Stimulated activated CD4-positive, alpha-beta T cell treated with anti-CD3 and anti-CD28 coated beads, Interleukin-1b, Interleukin-23, amount 100 ng/mL, for 4 hours (primary cell): ENCODE results near the gene GLIS1.

Experiments used
- DNase-seq, 2 donors: peaks; one replicate each; pipeline ENCODE4 v3.0.0-alpha.2; 2020; ENCODE audit warnings: low read depth in 2 of 2

Gene GLIS1

DNA sequence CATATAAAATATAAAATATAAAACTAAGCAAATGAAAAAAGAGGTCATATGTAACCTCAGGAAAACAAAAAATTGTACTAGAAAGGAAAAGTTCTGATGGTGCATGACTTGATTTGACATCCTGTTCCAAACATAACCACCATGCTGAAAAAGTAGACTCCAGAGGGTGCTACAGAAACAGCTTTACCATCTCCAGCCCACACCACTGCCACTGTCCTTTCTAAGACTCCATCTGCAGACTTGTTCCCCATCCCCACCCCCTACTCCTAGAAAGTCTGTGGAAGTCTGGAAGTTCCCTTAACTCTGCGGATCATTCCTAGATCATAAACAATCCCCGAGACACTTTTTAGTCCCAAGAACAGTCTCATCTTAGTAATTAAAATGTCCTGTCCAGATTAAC, 20.5 kb downstream of the GLIS1 start:
- DNase-seq = no peak

DNA sequence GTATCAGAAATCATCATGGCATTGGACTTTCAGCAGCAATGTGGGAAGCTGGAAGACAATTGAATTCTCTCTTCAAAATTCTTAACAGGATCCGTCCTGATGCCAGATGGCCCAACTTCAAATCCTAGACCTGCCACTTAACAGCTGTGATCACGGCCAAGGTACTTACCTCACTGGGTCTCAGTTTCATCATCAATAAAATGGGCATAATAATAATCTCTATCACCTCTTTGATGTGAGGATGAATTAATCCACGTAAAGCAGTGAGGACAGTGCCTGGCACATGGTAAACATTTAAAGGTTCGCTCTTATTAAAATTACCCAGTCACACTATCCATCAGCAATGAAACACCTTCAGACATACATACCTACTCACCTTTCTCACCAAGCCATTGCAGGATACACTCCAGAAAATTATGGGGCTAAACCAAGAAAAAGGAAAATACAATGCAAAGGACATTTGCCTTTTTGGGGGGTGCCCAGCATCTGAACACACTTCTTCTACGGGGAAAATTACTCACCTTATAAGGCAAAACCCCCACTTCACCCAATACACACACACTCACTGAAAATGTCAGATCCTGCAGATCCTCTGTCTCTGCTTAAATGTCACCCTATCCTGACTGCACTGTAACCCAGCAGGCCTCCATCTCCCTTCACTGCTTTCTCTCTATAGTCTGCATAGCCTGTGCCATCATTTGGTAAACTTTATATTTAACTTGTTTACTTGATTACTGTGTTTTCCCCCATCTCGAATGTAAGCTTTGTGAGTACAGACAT, 21.7 kb downstream of the GLIS1 start:
- DNase-seq = no peak

DNA sequence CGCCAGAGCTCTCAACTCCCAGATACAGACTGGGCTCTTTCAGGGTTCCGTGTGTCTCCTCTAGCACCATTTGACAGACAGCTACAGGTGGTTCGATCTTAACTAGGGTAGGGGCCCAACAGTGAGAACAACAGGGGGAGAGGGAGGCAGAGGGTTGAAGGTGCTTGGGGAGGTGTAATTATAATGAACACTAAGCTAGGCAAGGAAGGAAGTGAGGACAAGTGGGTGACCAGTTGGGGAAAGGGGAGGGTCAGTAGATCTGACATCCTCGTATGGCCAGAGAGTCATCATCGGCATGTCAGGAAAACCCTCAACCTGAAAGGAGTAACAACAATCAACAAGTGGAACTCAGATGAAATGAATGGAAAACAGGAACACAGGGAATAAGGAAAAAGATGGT, 22.8 kb downstream of the GLIS1 start:
- no peak for DNase-seq

DNA sequence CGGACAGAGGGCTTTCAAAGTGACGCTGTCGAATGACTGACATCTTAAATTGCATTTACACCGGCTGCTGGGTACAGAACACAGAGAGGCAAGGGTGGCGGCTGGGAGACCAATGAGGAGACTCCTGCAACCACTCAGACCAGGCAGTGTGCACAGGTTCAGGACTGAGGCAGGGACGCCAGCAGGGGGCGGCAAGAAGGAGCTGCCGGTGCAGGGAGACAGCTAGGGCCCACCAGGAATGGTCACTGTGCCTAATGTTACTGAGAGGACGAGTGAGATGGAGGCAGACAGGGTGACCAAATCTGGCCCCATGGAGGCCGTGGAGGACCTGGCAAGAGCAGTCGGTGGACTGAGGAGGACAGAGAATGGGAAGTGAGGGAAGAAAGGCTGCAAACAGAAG, 23.5 kb downstream of the GLIS1 start:
- DNase-seq = no peak

DNA sequence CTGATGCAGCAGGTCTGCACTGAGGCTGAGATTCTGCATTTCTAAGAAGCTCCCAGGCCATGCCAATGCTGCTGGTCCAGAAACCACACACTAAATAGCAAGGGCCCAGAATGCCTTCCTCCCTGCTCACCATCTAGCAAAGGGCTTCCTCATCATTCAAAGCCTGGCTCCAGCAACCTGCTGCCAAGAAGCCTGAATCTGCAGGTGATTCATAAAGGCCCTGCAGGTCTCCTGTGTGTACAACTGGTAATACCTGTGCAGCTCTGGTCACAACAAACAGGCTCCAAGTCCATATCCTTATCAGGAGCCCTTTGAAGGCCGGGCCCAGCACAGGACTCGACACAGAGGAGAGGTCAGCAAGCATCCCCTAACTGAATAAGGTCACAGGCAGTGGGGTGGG, 26.7 kb downstream of the GLIS1 start:
- DNase-seq = no peak

DNA sequence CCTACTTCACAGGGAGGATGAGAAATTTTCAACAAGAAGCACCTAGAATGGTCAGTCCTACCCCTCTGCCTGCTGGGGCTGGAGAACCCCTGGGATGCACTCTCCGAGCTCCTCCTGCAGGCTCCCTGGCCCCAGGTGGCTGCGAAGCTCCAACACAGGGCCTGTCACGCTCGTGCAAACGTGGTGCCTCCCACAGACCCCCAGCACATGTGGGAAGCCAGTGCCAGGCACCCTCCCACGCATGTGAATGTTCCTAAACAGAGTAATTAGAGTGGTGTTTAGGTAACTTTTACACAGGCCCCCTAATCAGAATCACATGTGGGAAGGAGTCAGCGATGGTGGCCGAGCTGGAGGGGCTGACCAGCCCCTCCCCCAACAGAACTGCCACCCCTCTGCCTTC, 28.4 kb downstream of the GLIS1 start:
- no peak for DNase-seq

DNA sequence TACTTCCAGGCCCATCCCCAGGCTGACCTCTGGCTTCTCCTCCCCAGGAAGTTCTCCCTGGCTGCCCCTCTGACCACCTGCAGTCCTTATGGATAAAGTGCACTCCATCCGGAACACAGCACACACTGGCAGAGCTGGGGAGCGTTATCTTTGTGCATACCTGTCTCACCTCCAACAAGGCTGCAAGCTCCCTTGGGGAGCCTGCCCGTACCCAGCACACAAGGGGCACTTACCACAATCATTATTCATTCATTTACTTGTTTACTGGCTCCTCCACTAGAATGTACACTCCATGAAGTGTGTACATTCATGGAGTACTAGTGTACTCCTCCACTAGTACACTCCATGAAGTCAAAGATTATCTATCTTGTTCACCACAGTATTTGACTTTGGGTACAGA, 30.3 kb downstream of the GLIS1 start:
- DNase-seq = no peak

DNA sequence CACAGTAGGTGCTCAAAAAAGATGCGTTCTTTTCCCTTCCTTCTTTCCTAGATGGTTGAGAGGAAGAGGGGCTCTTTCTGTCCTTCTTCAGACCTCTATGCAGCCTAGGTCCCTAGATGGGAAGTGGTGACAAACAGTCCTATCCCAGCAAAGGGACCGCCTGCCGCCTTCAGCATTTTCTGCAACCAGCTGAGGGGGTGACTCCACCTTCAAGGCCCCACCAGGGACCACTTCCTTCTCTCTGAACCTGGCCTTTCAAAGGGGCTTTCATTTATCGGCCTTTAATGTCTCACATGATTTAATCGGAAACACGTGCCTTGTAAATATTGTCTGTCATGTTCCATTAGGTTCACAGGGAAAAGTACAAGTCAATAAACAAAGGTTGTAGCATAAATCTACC, 32.6 kb downstream of the GLIS1 start:
- DNase-seq = no peak

DNA sequence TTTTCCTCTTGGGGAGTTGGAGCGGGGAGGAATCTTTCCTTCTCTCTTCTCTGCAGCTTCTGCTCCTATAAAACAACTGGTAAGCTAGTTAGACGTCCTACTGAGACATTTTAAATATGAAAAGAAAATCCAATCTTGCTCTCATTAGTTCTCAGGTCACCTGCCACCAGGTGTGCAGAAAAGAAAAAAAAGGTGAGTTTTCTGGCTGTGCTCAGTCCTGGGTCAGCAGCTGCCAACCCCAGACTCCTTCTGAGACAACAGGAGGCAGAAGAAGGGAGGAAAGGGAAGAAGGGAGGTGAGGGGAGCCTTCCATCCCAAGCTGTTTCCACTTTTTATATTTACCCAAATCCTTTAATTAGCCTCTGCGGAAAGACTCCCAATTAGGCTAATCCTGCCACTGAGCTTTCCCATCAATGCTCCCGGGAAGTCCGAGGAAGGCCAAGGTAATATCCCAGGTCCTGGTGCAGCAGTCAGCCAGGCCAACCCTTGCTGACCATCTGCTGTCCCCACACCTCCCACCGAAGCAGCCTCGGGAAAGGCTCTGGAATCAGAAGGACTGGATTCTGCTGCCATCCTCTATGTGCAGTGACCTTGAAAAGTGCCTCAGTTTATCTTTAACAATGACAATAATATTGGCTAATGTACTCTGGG, 33.4 kb downstream of the GLIS1 start:
- no peak for DNase-seq

DNA sequence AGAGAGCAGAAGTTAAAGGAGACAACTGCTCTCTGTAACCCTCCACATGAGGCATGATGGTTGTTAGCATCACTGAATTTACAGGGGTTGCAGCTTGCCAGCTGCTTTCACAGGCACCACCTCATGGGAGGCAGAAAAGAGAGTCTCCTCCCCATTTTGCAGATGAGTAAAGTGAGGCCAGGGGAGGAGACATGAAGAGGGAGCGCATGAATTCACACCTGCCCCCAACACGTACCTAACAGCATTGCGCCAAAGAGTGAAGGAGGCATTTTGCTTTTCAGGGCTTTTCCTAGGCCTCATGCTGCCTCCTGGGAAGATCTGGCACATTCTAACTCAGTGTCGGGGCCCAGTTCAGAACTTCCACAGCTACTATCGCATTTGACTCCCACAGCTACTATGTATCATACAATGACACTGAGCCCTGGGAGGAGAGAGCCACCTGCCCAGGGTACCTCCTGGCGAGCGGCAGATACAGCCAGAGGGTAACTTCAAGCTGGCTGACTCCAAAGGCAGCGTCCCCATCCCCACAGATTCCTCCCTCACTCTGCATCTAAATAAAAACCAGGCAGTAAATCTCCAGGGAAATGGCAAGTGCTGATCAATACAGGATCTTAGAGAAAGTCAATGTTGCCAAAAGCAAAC, 34.0 kb downstream of the GLIS1 start:
- no peak for DNase-seq

DNA sequence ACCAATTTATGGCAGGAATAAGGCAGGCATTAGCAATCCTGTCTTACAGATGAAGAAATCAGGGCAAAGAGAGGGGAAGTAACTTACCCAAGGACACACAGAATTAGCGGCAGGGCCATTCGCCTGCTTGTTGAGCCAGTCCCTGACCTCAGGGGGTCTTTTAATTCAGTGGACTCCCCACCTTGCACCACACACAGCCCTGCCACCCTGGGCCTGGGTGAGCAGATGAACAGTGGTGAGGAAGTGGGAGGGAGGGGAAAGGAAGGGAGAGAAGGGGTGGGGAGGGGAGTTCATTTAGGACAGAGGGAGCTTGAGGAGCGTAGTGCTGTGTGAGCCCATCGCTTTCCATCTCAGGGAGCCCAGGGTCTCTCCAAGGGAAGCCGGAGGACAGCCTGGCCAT, 34.7 kb downstream of the GLIS1 start:
- DNase-seq = no peak

DNA sequence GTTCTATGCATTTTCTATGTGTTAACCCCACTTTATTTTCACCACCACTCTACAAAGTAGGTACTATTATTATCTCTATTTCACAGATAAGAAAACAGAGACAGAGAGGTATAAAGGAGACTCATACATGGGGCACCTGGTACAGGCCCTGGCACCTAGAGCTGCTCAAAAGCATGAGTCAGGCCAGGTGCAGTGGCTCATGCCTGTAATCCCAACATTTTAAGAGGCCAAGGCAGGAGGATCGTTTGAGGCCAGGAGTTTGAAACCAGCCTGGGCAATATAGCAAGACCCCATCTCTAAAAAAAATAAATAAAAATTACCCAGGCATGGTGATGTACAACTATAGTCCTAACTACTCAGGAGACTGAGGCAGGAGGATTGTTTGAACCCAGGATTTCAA, 35.8 kb downstream of the GLIS1 start:
- no peak for DNase-seq

DNA sequence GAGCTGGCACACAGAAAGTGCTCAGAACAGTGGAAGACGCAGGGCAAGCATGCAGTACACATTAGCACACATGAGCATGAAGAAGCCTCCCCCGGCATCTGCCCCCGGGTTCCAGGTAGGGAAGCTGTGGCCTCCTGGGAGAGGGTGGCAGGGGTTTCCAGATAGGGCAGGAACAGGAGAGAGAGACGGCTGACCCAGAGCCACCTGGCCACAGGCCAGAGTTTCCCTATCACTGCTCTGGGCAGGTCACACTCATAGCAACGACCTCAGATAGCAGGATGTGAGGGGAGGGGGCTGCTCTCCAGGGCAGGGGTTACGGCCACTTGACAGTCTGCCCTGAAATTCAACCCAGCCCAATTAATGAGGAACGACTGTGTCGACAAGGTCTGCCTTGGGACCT, 36.6 kb downstream of the GLIS1 start:
- DNase-seq = no peak

DNA sequence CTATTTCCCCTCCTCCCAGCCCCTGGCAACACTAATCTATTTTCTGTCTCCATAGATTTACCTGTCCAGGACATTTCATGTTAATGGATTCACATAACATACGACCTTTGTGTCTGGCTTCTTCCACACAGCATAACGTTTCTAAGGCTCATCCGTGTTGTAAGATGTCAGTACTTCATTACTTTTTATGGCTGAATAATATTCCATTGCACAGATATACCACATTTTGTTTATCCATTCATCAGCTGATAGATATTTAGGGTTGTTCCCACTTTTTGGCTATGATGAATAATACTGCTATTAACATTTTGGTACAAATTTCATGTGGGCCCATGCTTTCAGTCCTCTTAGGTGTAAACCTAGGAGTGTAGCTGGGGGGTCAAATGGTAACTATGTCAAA, 38.2 kb downstream of the GLIS1 start:
- no peak for DNase-seq

DNA sequence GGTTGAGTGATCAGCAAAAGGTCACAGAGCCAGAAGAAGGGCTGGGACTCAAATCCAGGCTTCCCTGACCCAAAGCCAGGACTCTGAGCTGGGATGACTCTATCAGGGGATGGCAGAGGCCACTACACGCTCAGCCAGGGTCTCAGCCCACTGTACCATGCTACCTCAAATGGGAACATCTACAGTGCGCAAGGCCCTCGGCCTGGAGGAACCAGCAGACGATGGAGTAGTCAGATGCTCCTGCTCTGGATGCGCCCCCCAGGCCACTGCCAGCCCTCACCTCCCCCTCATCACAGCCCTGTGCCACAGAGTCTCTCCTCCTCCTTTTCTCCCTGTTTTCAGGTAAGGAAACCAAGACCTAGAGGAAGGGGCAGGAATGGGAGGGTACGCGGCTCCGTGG, 39.0 kb downstream of the GLIS1 start:
- no peak for DNase-seq

DNA sequence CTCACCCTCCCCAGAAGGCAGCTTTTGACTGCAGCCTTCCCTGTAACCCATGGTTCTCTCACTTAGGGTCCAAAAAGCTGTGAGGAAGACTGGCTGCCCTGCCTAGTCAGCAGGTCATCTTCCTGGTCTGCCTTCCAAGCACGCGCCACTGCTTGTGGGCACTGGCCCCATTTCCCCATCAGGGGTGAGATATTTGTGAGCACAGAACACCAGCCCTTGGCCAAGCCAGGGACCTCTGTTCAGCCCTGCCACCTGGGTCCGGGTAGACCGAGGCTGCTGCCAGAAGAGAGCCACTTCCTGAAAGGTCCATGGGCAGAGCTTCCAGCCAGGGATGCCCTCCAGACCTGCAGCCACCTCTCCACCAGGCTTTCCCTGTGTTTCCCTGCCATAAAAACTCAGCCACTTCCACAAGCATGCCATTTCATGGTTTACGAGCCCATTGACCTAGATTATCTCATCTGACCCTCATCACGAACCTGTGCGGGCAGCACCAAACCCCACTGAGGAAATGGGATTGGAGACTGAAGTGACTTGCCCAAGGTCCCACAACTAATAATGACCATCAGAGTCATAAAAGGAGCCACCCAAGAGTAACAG, 40.5 kb downstream of the GLIS1 start:
- DNase-seq = no peak

DNA sequence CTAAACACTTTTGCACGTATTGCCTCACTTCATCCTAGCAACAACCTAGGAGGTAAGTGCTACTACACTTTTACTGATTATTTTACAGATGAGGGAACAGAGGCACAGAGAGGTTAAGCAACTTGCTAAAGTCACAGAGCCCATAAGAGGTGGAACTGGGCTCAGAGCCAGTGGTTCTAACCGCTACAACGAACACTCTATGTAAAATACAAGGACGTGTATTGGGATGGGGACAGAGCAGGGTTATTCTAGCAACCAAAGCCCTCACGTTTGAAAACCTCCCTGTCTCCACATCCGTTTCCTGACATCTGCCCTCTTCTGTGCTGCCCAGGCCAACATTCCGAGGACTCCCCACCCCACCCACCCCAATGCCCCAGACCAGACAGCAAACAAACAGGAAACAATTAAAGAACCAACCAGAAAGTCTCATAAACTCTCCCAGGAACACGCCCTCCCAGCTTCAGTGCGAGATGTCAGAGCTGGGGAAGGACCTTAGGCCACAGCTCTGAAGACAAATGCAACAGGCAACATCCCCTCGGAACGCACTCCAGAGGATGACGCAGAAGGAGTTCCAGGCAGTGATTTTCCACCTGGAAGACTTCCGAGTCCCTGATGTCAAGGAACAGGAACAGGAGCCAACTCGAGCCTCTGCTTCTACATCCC, 41.1 kb downstream of the GLIS1 start:
- DNase-seq = no peak

DNA sequence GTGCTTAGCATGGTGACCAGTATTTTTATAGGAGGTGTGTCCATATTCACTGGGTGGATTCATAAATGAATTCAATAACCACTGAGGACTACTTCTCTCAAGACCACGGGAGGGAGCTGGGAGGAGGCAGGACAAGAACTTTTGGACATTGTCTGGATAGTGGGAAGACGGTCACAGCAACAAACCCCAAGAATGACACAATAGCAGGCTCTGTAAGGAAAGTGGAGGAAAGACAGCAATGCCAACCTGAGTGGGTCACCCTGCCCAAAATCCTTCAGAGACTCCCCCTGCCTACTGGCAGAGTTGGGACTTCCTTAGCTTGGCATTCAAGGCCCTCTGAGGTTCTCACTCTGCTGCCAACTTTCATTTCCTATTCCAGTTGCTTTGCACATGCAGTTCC, 42.0 kb downstream of the GLIS1 start:
- no peak for DNase-seq

DNA sequence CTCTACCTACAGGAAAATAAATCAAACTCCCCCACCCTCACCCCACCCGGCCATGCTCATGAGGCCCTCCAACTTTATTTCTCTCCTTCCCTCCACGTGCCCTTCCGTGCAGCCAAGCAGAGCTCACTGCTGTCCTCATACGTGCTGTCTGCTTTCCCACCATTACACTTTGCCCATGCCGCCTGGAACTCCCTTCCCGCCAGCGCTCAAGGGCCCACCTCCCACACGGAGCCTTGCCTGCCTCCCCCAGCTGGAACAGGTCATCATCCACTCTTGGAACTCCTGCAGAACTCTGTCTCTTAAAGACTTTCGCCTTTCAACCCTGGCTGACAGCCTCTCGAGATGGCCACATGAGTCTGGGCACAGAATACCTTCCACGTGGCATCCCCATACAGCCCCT, 42.4 kb downstream of the GLIS1 start:
- DNase-seq = no peak

DNA sequence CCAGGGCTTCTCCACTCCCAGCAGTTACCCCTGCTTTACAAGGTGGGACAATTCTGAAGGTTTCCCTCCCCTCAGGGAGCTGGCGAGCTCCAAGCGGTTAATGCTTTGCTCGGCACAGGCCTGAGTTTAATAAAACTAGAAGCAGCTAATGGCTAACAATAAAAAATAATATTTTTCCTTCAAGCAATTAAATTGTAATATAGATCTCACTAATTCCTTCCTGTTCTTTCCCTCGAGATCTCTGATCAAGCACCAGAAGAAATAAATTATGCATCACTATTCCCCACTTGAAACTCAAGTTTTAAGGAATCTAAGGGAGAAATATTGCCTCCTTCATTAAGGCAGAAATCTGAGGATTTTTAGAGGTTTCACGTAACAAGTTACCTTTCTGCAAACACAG, 42.9 kb downstream of the GLIS1 start:
- DNase-seq = no peak

DNA sequence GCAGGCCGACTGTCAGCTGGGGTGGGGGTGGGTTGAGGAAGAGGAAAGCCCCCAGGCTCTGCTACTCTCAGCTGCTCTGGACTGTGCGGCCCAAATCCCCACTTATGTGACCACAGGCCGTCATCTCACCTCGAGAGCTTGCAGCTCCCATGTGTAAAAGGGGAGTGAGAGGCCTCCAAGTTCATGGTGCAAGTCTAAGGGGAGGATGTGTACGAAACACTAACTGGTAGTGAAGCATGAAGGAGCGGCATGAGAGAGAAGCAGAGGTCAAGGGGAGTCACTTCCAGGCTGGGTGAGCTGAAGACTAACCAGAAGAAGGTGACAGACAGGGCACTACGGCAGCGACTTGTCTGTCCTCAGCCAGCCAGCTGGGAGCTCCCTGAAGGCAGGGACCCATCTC, 43.8 kb downstream of the GLIS1 start:
- no peak for DNase-seq

DNA sequence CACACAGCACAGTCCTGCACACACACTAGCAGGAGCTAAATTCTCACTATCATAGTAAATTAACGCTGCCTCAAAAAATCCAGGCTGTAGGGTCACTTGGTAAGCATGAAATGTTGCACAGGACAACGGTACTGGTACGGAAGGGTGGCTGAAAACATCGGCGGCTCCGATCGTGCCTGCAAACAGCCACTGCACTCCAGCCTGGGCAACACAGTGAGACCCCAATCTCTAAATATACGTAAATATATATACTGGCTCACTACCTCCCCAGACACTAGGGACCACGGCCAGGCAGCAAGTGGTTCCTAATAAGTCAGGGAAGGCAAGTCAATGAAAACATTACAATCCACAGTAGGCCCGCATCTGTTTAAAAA, 44.3 kb downstream of the GLIS1 start:
- no peak for DNase-seq
